HL-60 (cell line): ENCODE measurements around the gene ITIH5.

ENCODE experiments used
- DNase-seq, 2 experiments: peaks; one replicate each; pipeline ENCODE4 v3.0.0-alpha.2; 2010 to 2020; ENCODE audit warnings: low read depth in 1 of 2, low spot score in 1 of 2
- H3K27ac ChIP-seq: fragments of 250-450 bp; sonication (Bioruptor Pico); replicated peaks from 2 replicates; pipeline ENCODE4 v1.5.1; 2020; ENCODE audit warnings: mild to moderate bottlenecking, moderate library complexity
- H3K27me3 ChIP-seq: fragments of 250-450 bp; sonication (Bioruptor Pico); 2 replicates; pipeline ENCODE4 v1.5.1; 2021; ENCODE audit warnings: mild to moderate bottlenecking, moderate library complexity; ENCODE audit not compliant: insufficient read depth, poor library complexity, severe bottlenecking
- H3K4me3 ChIP-seq: replicated peaks from 2 replicates; pipeline ENCODE4 v1.5.1; 2011; ENCODE audit warnings: mild to moderate bottlenecking, control low read depth, low read length; ENCODE audit not compliant: insufficient read depth
- GABPA ChIP-seq: IDR thresholded peaks from 2 replicates; pipeline ENCODE4 v1.6.1; 2012; ENCODE audit warnings: low read depth
- POLR2AphosphoS5 ChIP-seq: IDR thresholded peaks from 2 replicates; pipeline ENCODE4 v1.6.1; 2012; ENCODE audit warnings: low read depth
- SPI1 ChIP-seq: IDR thresholded peaks from 2 replicates; pipeline ENCODE4 v1.6.1; 2012; ENCODE audit warnings: low read depth, mild to moderate bottlenecking, borderline replicate concordance
- TF ChIP-seq, protein P1 (sequence below): IDR thresholded peaks from one replicate; pipeline ENCODE4 v1.5.1; 2011; ENCODE audit warnings: low read length, control low read depth, inconsistent platforms; ENCODE audit not compliant: insufficient read depth
- TF ChIP-seq, protein P2 (sequence below): IDR thresholded peaks from 2 replicates; pipeline ENCODE4 v1.6.1; 2012; ENCODE audit warnings: low read depth; ENCODE audit not compliant: insufficient replicate concordance

Gene ITIH5

DNA sequence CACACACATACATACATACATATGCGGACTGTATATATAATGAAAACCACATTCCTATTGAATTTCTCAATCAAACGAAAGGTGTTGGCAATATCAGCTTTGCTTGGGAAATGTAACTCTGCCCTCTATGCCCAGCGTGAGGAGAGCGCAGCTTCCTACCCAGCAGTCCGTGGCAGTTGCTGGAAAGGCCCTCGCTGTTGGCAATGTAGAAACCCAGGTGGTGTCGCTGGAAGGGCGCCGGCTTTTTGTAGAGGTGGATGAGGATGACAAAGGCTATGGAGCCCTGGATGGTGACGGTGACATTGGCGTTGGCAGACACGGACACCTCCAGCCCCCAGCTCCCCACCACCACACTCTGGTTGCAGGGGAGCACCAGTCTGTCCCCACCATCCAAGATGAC is 100.9 kb downstream of the ITIH5 start:
- Histone ChIP-seq H3K27me3 (no peaks in the 10 kb centered on the region), H3K4me3 (no peak overlapping the region), H3K27ac (no peak overlapping the region)
- TF ChIP-seq, protein P1, sequence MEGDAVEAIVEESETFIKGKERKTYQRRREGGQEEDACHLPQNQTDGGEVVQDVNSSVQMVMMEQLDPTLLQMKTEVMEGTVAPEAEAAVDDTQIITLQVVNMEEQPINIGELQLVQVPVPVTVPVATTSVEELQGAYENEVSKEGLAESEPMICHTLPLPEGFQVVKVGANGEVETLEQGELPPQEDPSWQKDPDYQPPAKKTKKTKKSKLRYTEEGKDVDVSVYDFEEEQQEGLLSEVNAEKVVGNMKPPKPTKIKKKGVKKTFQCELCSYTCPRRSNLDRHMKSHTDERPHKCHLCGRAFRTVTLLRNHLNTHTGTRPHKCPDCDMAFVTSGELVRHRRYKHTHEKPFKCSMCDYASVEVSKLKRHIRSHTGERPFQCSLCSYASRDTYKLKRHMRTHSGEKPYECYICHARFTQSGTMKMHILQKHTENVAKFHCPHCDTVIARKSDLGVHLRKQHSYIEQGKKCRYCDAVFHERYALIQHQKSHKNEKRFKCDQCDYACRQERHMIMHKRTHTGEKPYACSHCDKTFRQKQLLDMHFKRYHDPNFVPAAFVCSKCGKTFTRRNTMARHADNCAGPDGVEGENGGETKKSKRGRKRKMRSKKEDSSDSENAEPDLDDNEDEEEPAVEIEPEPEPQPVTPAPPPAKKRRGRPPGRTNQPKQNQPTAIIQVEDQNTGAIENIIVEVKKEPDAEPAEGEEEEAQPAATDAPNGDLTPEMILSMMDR: no peak
- TF ChIP-seq SPI1: no peak
- TF ChIP-seq GABPA: no peak
- no peak for TF ChIP-seq POLR2AphosphoS5
- TF ChIP-seq, protein P2, sequence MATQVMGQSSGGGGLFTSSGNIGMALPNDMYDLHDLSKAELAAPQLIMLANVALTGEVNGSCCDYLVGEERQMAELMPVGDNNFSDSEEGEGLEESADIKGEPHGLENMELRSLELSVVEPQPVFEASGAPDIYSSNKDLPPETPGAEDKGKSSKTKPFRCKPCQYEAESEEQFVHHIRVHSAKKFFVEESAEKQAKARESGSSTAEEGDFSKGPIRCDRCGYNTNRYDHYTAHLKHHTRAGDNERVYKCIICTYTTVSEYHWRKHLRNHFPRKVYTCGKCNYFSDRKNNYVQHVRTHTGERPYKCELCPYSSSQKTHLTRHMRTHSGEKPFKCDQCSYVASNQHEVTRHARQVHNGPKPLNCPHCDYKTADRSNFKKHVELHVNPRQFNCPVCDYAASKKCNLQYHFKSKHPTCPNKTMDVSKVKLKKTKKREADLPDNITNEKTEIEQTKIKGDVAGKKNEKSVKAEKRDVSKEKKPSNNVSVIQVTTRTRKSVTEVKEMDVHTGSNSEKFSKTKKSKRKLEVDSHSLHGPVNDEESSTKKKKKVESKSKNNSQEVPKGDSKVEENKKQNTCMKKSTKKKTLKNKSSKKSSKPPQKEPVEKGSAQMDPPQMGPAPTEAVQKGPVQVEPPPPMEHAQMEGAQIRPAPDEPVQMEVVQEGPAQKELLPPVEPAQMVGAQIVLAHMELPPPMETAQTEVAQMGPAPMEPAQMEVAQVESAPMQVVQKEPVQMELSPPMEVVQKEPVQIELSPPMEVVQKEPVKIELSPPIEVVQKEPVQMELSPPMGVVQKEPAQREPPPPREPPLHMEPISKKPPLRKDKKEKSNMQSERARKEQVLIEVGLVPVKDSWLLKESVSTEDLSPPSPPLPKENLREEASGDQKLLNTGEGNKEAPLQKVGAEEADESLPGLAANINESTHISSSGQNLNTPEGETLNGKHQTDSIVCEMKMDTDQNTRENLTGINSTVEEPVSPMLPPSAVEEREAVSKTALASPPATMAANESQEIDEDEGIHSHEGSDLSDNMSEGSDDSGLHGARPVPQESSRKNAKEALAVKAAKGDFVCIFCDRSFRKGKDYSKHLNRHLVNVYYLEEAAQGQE: no peak
- no peak for DNase-seq

DNA sequence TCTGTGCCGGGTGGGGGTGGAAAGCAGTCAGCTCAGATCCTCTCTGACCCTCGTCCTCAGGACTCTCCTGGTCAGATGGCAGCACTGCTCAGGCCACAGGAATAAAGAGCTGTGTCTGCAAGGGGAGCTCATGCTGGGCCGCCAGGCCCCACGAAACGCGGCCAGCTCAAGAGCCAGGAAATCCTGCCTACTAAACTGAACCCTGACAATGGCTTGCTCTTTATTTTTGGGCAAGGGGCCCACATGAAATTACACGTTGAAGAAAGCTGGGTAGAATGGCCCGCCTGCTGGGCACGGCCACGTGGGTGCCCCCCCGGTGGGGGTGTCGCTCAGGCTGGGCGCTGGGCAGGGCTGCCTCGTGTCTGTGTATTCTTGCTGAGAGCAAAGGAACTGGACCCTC is 103.0 kb downstream of the ITIH5 start:
- no peak overlapping the region for H3K4me3 ChIP-seq
- TF ChIP-seq, protein P2: no peak
- TF ChIP-seq GABPA (no peak), POLR2AphosphoS5 (no peak), SPI1 (no peak)
- TF ChIP-seq, protein P1: no peak
- no peak overlapping the region for H3K27ac ChIP-seq
- H3K27me3 ChIP-seq: no peaks in the 10 kb centered on the region
- no peak for DNase-seq

DNA sequence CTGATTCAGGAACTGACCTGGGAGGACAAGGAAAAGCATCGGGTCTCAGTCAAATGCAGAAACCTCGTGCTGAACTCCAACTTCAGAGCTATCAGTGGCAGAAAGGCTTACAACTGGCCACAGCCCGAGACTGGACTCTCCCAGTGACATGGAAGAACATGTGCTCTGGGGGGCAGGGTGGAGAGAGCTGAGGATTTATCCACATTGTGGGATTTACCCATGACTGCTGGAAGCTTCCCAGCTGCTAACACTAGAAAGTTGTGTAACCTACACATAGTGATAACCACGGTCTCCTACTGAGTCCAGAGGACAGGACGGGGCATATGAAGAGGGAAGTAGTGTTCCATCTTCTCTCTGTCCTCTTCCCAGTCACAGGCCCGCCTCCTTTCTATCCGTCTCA is 103.4 kb downstream of the ITIH5 start:
- Histone ChIP-seq H3K4me3 (no peak overlapping the region), H3K27me3 (no peaks in the 10 kb centered on the region), H3K27ac (no peak overlapping the region)
- TF ChIP-seq, protein P1: no peak
- TF ChIP-seq SPI1 (no peak), GABPA (no peak), POLR2AphosphoS5 (no peak)
- TF ChIP-seq, protein P2: no peak
- DNase-seq: no peak
